Measurements from ENCODE around the gene TENM4.

DNA sequence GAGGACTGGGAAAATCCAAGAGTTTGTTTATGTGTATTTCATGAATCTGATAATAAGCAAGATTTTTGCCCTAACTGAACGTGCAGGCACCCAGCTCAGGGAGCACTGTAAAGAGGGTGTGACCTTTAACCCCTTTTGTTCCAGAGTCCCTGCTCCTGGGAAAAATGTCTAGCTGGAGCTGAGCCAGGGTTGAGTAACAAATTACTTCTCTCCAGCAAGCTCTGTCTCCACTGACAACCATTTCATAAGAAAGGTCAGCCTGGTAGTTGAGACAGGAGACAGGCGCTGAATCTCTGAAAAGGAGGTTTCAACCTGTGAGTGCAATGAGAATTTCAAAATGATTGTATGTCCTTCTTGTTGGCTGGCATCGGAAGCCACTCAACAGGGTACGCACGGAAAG, 709.8 kb downstream of the TENM4 start:
- TF ChIP-seq POLR2A (IDR thresholded peaks at IDR 0.05) = no peak
- TF ChIP-seq, protein P1, sequence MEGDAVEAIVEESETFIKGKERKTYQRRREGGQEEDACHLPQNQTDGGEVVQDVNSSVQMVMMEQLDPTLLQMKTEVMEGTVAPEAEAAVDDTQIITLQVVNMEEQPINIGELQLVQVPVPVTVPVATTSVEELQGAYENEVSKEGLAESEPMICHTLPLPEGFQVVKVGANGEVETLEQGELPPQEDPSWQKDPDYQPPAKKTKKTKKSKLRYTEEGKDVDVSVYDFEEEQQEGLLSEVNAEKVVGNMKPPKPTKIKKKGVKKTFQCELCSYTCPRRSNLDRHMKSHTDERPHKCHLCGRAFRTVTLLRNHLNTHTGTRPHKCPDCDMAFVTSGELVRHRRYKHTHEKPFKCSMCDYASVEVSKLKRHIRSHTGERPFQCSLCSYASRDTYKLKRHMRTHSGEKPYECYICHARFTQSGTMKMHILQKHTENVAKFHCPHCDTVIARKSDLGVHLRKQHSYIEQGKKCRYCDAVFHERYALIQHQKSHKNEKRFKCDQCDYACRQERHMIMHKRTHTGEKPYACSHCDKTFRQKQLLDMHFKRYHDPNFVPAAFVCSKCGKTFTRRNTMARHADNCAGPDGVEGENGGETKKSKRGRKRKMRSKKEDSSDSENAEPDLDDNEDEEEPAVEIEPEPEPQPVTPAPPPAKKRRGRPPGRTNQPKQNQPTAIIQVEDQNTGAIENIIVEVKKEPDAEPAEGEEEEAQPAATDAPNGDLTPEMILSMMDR (IDR thresholded peaks at IDR 0.05) = no peak

All from heart left ventricle (tissue), 13 donors.